A673 (cell line): ENCODE measurements around the gene FBXL17. TPM values are rescaled to one million over a fixed set of nuclear protein-coding genes. Genes with fewer than 3 reads are reported as not detected.
A peak's percentile ranks its signal among the peaks of the same experiment; 100 is the strongest.

Source experiments
- BruUV-seq: library from RNA; stranded (reverse); fragments of 400-500 nt; replicated peaks from 2 replicates; lab custom pipeline; 2021; lab: Mats Ljungman, UMichigan
- CTCF ChIA-PET: fragments of 300-600 bp; sonication (Branson Sonifier 250); formaldehyde crosslinking; loops from one replicate; lab custom pipeline; 2022; ENCODE audit warnings: antibody characterized with exemption; lab: Charles Lee
- POLR2A ChIA-PET: fragments of 300-600 bp; sonication (Branson Sonifier 250); formaldehyde crosslinking; loops from one replicate; lab custom pipeline; 2022; ENCODE audit warnings: antibody characterized with exemption; ENCODE audit not compliant: low non-redundant PET; lab: Charles Lee
- DNase-seq: peaks from one replicate; pipeline ENCODE4 v3.0.0-alpha.2; 2015; ENCODE audit warnings: low spot score
- H3K27ac ChIP-seq: fragments of 200-600 bp; sonication (generic); 2 replicates; pipeline ENCODE4 v1.5.1; 2016; ENCODE audit warnings: mixed run types, low read depth, mild to moderate bottlenecking, mixed read lengths, antibody characterized with exemption, low read length; ENCODE audit not compliant: poor library complexity, severe bottlenecking
- H3K27me3 ChIP-seq: fragments of 200-600 bp; sonication (generic); replicated peaks from 2 replicates; pipeline ENCODE4 v1.6.1; 2017; ENCODE audit warnings: mixed run types, low read depth, mild to moderate bottlenecking, mixed read lengths, antibody characterized with exemption, low read length; ENCODE audit not compliant: insufficient read depth, poor library complexity
- H3K36me3 ChIP-seq: fragments of 200-600 bp; sonication (generic); 2 replicates; pipeline ENCODE4 v1.6.1; 2016; ENCODE audit warnings: mixed run types, mild to moderate bottlenecking, mixed read lengths, antibody characterized with exemption, low read length; ENCODE audit not compliant: insufficient read depth, poor library complexity, severe bottlenecking
- H3K4me1 ChIP-seq: fragments of 200-600 bp; sonication (generic); 2 replicates; pipeline ENCODE4 v1.6.1; 2017; ENCODE audit warnings: mixed run types, mild to moderate bottlenecking, mixed read lengths, antibody characterized with exemption, low read length; ENCODE audit not compliant: insufficient read depth, poor library complexity, severe bottlenecking
- H3K4me3 ChIP-seq: fragments of 200-600 bp; sonication (generic); 2 replicates; pipeline ENCODE4 v1.5.1; 2016; ENCODE audit warnings: low read depth, mixed run types, mild to moderate bottlenecking, mixed read lengths, low read length; ENCODE audit not compliant: poor library complexity, severe bottlenecking
- H3K9me3 ChIP-seq: fragments of 200-600 bp; sonication (generic); 2 replicates; pipeline ENCODE4 v1.6.1; 2016; ENCODE audit warnings: mixed run types, low read depth, mild to moderate bottlenecking, mixed read lengths, antibody characterized with exemption, low read length; ENCODE audit not compliant: poor library complexity, severe bottlenecking
- EZH2 ChIP-seq: fragments of 200-600 bp; sonication (generic); IDR thresholded peaks from 2 replicates; pipeline ENCODE4 v1.6.1; 2017; ENCODE audit warnings: borderline replicate concordance, low read depth, mild to moderate bottlenecking, mixed read lengths, antibody characterized with exemption, low read length; ENCODE audit not compliant: poor library complexity, severe bottlenecking
- intact Hi-C: fragments of 100-400 bp; cut with micrococcal nuclease; formaldehyde crosslinking; loops from one replicate; pipeline ENCODE4 v1.10.0; 2022; ENCODE audit not compliant: unreplicated experiment
- total RNA-seq: library from RNA; stranded (reverse); gene quantifications from 2 replicates; pipeline ENCODE4 v1.2.3, GENCODE V29; 2021
- TF ChIP-seq, protein P1 (sequence below): fragments of 300-800, 200-600 bp; sonication (generic); conservative IDR thresholded peaks from 2 replicates; pipeline ENCODE4 v1.5.1; 2017; ENCODE audit warnings: low read depth, mild to moderate bottlenecking, antibody characterized with exemption, low read length, moderate library complexity, mixed read lengths

Gene FBXL17
- total RNA-seq, 1 experiment from 2014 or later: 5.7 TPM

DNA sequence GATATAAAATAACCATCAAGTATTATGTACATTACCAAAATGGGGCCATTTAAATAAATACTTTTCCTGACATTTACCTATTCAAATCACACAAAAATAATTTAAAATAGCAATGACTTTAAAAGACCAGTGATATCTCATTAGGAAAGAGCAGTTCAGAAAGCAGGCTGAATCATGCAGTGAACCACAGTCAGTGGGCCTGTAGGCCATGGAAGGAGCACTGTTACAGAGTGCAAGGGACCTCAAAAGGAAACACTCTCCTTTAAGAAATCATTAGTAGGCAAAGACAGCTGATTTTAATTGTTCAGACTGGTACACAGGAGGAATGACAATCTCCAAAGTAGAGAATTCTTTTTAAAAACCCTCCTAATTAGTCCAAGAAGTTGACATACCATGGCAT is 427.6 kb downstream of the FBXL17 start:
- intact Hi-C loops: no loop called here
- Histone ChIP-seq H3K9me3 (no peaks in the 10 kb centered on the region), H3K4me1 (peaks cover 13% of the 10 kb centered on the region), H3K36me3 (no peaks in the 10 kb centered on the region), H3K4me3 (no peak overlapping the region), H3K27ac (no peak overlapping the region), H3K27me3 (no peaks in the 10 kb centered on the region)
- BruUV-seq: no TSS peak
- TF ChIP-seq, protein P1, sequence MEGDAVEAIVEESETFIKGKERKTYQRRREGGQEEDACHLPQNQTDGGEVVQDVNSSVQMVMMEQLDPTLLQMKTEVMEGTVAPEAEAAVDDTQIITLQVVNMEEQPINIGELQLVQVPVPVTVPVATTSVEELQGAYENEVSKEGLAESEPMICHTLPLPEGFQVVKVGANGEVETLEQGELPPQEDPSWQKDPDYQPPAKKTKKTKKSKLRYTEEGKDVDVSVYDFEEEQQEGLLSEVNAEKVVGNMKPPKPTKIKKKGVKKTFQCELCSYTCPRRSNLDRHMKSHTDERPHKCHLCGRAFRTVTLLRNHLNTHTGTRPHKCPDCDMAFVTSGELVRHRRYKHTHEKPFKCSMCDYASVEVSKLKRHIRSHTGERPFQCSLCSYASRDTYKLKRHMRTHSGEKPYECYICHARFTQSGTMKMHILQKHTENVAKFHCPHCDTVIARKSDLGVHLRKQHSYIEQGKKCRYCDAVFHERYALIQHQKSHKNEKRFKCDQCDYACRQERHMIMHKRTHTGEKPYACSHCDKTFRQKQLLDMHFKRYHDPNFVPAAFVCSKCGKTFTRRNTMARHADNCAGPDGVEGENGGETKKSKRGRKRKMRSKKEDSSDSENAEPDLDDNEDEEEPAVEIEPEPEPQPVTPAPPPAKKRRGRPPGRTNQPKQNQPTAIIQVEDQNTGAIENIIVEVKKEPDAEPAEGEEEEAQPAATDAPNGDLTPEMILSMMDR: no peak
- no peak for TF ChIP-seq EZH2
- peak; percentile 7 for DNase-seq
- POLR2A ChIA-PET: no interaction called here
- CTCF ChIA-PET: no interaction called here

DNA sequence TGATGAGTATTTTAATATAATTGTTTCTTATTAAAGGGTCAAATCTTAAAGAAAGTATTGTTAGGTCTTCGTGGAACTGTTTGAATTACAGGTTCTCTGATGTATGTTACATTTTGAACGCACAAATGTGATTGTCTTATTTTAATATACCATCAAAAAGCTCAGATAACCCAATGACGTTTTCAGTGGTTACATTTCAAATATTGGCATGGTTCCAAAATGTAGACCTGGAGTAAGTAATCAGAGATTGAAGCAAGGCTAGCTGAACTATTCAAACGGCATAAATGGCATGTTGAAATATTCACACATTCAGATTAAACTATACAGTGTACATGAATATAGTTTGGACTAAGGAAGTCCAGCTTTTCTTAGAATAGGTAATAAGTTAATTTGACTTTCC is 429.4 kb downstream of the FBXL17 start:
- Histone ChIP-seq H3K4me3 (no peak overlapping the region), H3K36me3 (no peaks in the 10 kb centered on the region), H3K27ac (no peak overlapping the region), H3K27me3 (no peaks in the 10 kb centered on the region), H3K4me1 (peaks cover 13% of the 10 kb centered on the region), H3K9me3 (no peaks in the 10 kb centered on the region)
- POLR2A ChIA-PET: no interaction called here
- TF ChIP-seq EZH2: no peak
- TF ChIP-seq, protein P1: no peak
- no peak for DNase-seq
- CTCF ChIA-PET: no interaction called here
- BruUV-seq: no TSS peak
- intact Hi-C loops: no loop called here

GRCh38 chr5:107951309-107951708 is 430.6 kb downstream of the FBXL17 start:
- DNase-seq: no peak
- POLR2A ChIA-PET: no interaction called here
- no peaks in the 10 kb centered on the region for H3K9me3 ChIP-seq
- peaks cover 9% of the 10 kb centered on the region for H3K4me1 ChIP-seq
- no TSS peak for BruUV-seq
- H3K27me3 ChIP-seq: no peaks in the 10 kb centered on the region
- no peak overlapping the region for H3K4me3 ChIP-seq
- CTCF ChIA-PET: no interaction called here
- no peaks in the 10 kb centered on the region for H3K36me3 ChIP-seq
- no peak overlapping the region for H3K27ac ChIP-seq
- intact Hi-C loops: no loop called here
- no peak for TF ChIP-seq EZH2
- TF ChIP-seq, protein P1: no peak
